Endodermal cell (in vitro differentiated cells): ENCODE data around the gene VILL. TPM values are rescaled to one million over a fixed set of nuclear protein-coding genes. Genes with fewer than 3 reads are reported as not detected.

Experiments used
- DNase-seq: peaks from one replicate; pipeline ENCODE4 v3.0.0-alpha.2; 2017
- H3K27ac ChIP-seq: 2 replicates; pipeline ENCODE4 v1.5.1; 2013; ENCODE audit warnings: mild to moderate bottlenecking, low read depth, low read length, moderate library complexity
- H3K27me3 ChIP-seq: 2 replicates; pipeline ENCODE4 v1.6.1; 2013; ENCODE audit warnings: mild to moderate bottlenecking, low read length, moderate library complexity; ENCODE audit not compliant: insufficient read depth, control insufficient read depth, poor library complexity, severe bottlenecking
- H3K36me3 ChIP-seq: 2 replicates; pipeline ENCODE4 v1.7.0; 2013; ENCODE audit warnings: mild to moderate bottlenecking, low read length, moderate library complexity; ENCODE audit not compliant: control insufficient read depth, insufficient read depth
- H3K4me1 ChIP-seq: one replicate; pipeline ENCODE4 v1.7.0; 2013; ENCODE audit warnings: low read length; ENCODE audit not compliant: control insufficient read depth, insufficient read depth
- H3K4me3 ChIP-seq: 2 replicates; pipeline ENCODE4 v1.5.1; 2013; ENCODE audit warnings: mild to moderate bottlenecking, low read length, moderate library complexity
- H3K9ac ChIP-seq: 2 replicates; pipeline ENCODE4 v1.6.1; 2013; ENCODE audit warnings: mild to moderate bottlenecking, low read length, moderate library complexity; ENCODE audit not compliant: poor library complexity, severe bottlenecking; ENCODE audit errors: extremely low read depth
- H3K9me3 ChIP-seq: 2 replicates; pipeline ENCODE4 v1.6.1; 2013; ENCODE audit warnings: mild to moderate bottlenecking, low read length, moderate library complexity; ENCODE audit not compliant: control insufficient read depth
- H3K27ac Mint-ChIP-seq: 2 replicates; pipeline ENCODE4 v1.8.0; 2020; ENCODE audit warnings: mixed read lengths
- H3K27me3 Mint-ChIP-seq: 2 replicates; pipeline ENCODE4 v1.8.0; 2021; ENCODE audit warnings: mild to moderate bottlenecking, mixed read lengths; ENCODE audit not compliant: insufficient read depth
- H3K36me3 Mint-ChIP-seq: 2 replicates; pipeline ENCODE4 v1.8.0; 2020; ENCODE audit warnings: low read depth, mixed read lengths
- H3K4me1 Mint-ChIP-seq: 2 replicates; pipeline ENCODE4 v1.8.0; 2020; ENCODE audit warnings: mixed read lengths
- H3K4me3 Mint-ChIP-seq: 2 replicates; pipeline ENCODE4 v1.8.0; 2020; ENCODE audit warnings: mild to moderate bottlenecking, moderate library complexity, mixed read lengths
- H3K9me3 Mint-ChIP-seq: 2 replicates; pipeline ENCODE4 v1.8.0; 2020; ENCODE audit warnings: mild to moderate bottlenecking, mixed read lengths
- CTCF ChIP-seq: fragments of 200-600 bp; sonication (generic); conservative IDR thresholded peaks from 2 replicates; pipeline ENCODE4 v1.5.0; 2021; ENCODE audit warnings: antibody characterized with exemption, mild to moderate bottlenecking
- WGBS, 2 experiments: methylation state at CpG; one replicate each; pipeline versions ENCODE4 v1.1.5 to v1.1.7; 2013; ENCODE audit warnings: missing lambda C conversion rate in 2 of 2, mixed read lengths in 1 of 2; ENCODE audit not compliant: insufficient coverage in 1 of 2, insufficient read length in 1 of 2; 5-methylcytosine and 5-hydroxymethylcytosine counted together
- total RNA-seq, 2 donors: library from RNA; stranded (reverse); fragmentation: NEBNext Ultra II Directional in 1 of 2; extraction: Animal tissue kit (Norgen Biotek cat#: 25700) in 1 of 2; gene quantifications; 2 replicates in 1 of 2; 3 replicates in 1 of 2; pipeline ENCODE4 v1.2.1, GENCODE V29; 2021

VILL gene
- total RNA-seq, 2 donors from 2014 or later, result 16.0 to 21.3 TPM

GRCh38 chr3:37997791-37998370 lies 7.3 kb downstream of the VILL start:
- H3K36me3 Mint-ChIP-seq, result peaks cover 32% of the 10 kb centered on the region
- H3K4me1 Mint-ChIP-seq, result peaks cover 31% of the 10 kb centered on the region
- no peaks in the 10 kb centered on the region for H3K27me3 Mint-ChIP-seq
- no peaks in the 10 kb centered on the region for H3K9me3 Mint-ChIP-seq
- TF ChIP-seq CTCF, result no peak
- H3K36me3 ChIP-seq, result no peaks in the 10 kb centered on the region
- H3K27ac ChIP-seq, result no peak overlapping the region
- 89 to 90% methylated on average over 3 to 6 of the region's 6 CpGs for WGBS, 2 experiments
- H3K9me3 ChIP-seq, result no peaks in the 10 kb centered on the region
- no peaks in the 10 kb centered on the region for H3K27me3 ChIP-seq
- DNase-seq, result peak; percentile 41
- no peak overlapping the region for H3K9ac ChIP-seq
- H3K4me3 ChIP-seq, result no peak overlapping the region
- no peak overlapping the region for H3K4me3 Mint-ChIP-seq
- H3K27ac Mint-ChIP-seq, result no peak overlapping the region
- H3K4me1 ChIP-seq, result peaks cover 17% of the 10 kb centered on the region

GRCh38 chr3:37999836-38000235 lies 9.2 kb downstream of the VILL start:
- no peak for TF ChIP-seq CTCF
- Mint-ChIP-seq H3K36me3 (peaks cover 38% of the 10 kb centered on the region), H3K9me3 (no peaks in the 10 kb centered on the region), H3K27ac (no peak overlapping the region), H3K27me3 (no peaks in the 10 kb centered on the region), H3K4me1 (peaks cover 21% of the 10 kb centered on the region), H3K4me3 (no peak overlapping the region)
- no peaks in the 10 kb centered on the region for H3K9me3 ChIP-seq
- peak; percentile 34 for DNase-seq
- peaks cover 8% of the 10 kb centered on the region for H3K4me1 ChIP-seq
- no peaks in the 10 kb centered on the region for H3K27me3 ChIP-seq
- H3K9ac ChIP-seq, result no peak overlapping the region
- no peaks in the 10 kb centered on the region for H3K36me3 ChIP-seq
- 85 to 100% methylated on average over 1 to 6 of the region's 6 CpGs for WGBS, 2 experiments
- no peak overlapping the region for H3K4me3 ChIP-seq
- no peak overlapping the region for H3K27ac ChIP-seq

GRCh38 chr3:38000242-38000916 lies 9.8 kb downstream of the VILL start:
- Mint-ChIP-seq H3K27me3 (no peaks in the 10 kb centered on the region), H3K9me3 (no peaks in the 10 kb centered on the region), H3K4me3 (no peak overlapping the region), H3K4me1 (peaks cover 20% of the 10 kb centered on the region), H3K36me3 (peaks cover 39% of the 10 kb centered on the region), H3K27ac (no peak overlapping the region)
- 90 to 94% methylated on average over 5 to 6 of the region's 6 CpGs for WGBS, 2 experiments
- peaks cover 8% of the 10 kb centered on the region for H3K4me1 ChIP-seq
- no peaks in the 10 kb centered on the region for H3K36me3 ChIP-seq
- H3K27ac ChIP-seq, result no peak overlapping the region
- H3K9ac ChIP-seq, result no peak overlapping the region
- no peaks in the 10 kb centered on the region for H3K9me3 ChIP-seq
- DNase-seq, result peak; percentile 39
- TF ChIP-seq CTCF, result no peak
- no peaks in the 10 kb centered on the region for H3K27me3 ChIP-seq
- H3K4me3 ChIP-seq, result no peak overlapping the region
